ENCODE results near the gene CCHCR1. TPM values are rescaled to one million over a fixed set of nuclear protein-coding genes. Genes with fewer than 3 reads are reported as not detected.
A peak's percentile ranks its signal among the peaks of the same experiment; 100 is the strongest.
"Not testable (repeated sequence)": the region's sequence is repeated elsewhere in the genome, so short reads cannot be mapped to it uniquely, and the experiment has no call there.

The CCHCR1 gene
- 130 and 142 TPM in 2 replicates for total RNA-seq (2014; rRNA removed; shearing (Covaris generic); ENCODE audit: low replicate concordance)

- in situ Hi-C loops (cut with HindIII; ENCODE audit: low pct_unique_long_range_greater_than_20kb, low sequenced_read_pairs), result no loop called here
- DNase-seq (ENCODE audit: low read depth), result no peak
Measured at GRCh38 chr6:31157513-31158139, at the start of gene CCHCR1. CCHCR1 (minus strand) TSS chr6:31157802; CDS start chr6:31157600, 202 bp downstream.

- in situ Hi-C loops (cut with HindIII; ENCODE audit: low pct_unique_long_range_greater_than_20kb, low sequenced_read_pairs), result no loop called here
- DNase-seq (ENCODE audit: low read depth), result no peak
Measured at GRCh38 chr6:31205638-31206037, 48.0 kb upstream of the CCHCR1 start.

GRCh38 chr6:31204751-31205145 is 47.1 kb upstream of the CCHCR1 start:
- in situ Hi-C loops (cut with HindIII; ENCODE audit: low pct_unique_long_range_greater_than_20kb, low sequenced_read_pairs), result no loop called here
- no peak for DNase-seq (ENCODE audit: low read depth)

- in situ Hi-C loops (cut with HindIII; ENCODE audit: low pct_unique_long_range_greater_than_20kb, low sequenced_read_pairs), result no loop called here
- peak; percentile 96 for DNase-seq (ENCODE audit: low read depth)
Measured at GRCh38 chr6:31203345-31203979, 45.9 kb upstream of the CCHCR1 start.

GRCh38 chr6:31202259-31203166 is 44.9 kb upstream of the CCHCR1 start:
- no peak for DNase-seq (ENCODE audit: low read depth)
- in situ Hi-C loops (cut with HindIII; ENCODE audit: low pct_unique_long_range_greater_than_20kb, low sequenced_read_pairs), result no loop called here

GRCh38 chr6:31199105-31199452 is 41.5 kb upstream of the CCHCR1 start:
- DNase-seq (ENCODE audit: low read depth); in situ Hi-C loops (cut with HindIII; ENCODE audit: low pct_unique_long_range_greater_than_20kb, low sequenced_read_pairs): not testable (repeated sequence)

GRCh38 chr6:31197559-31198305 is 40.1 kb upstream of the CCHCR1 start:
- in situ Hi-C loops (cut with HindIII; ENCODE audit: low pct_unique_long_range_greater_than_20kb, low sequenced_read_pairs), result no loop called here

GRCh38 chr6:31196251-31197022 is 38.8 kb upstream of the CCHCR1 start:
- DNase-seq (ENCODE audit: low read depth); in situ Hi-C loops (cut with HindIII; ENCODE audit: low pct_unique_long_range_greater_than_20kb, low sequenced_read_pairs): not testable (repeated sequence)

More at GRCh38 chr6:31197559-31198305, 40.1 kb upstream of the CCHCR1 start:
- peak; percentile 94 for DNase-seq (ENCODE audit: low read depth)

- in situ Hi-C loops (cut with HindIII; ENCODE audit: low pct_unique_long_range_greater_than_20kb, low sequenced_read_pairs); DNase-seq (ENCODE audit: low read depth): not testable (repeated sequence)
Measured at GRCh38 chr6:31195308-31195979, 37.8 kb upstream of the CCHCR1 start.

- in situ Hi-C loops (cut with HindIII; ENCODE audit: low pct_unique_long_range_greater_than_20kb, low sequenced_read_pairs), result no loop called here
- no peak for DNase-seq (ENCODE audit: low read depth)
Measured at GRCh38 chr6:31194061-31194834, 36.6 kb upstream of the CCHCR1 start.

GRCh38 chr6:31193206-31193605 is 35.6 kb upstream of the CCHCR1 start:
- no peak for DNase-seq (ENCODE audit: low read depth)

GRCh38 chr6:31192431-31193105 is 35.0 kb upstream of the CCHCR1 start:
- peak; percentile 77 for DNase-seq (ENCODE audit: low read depth)
- in situ Hi-C loops (cut with HindIII; ENCODE audit: low pct_unique_long_range_greater_than_20kb, low sequenced_read_pairs), result not testable (repeated sequence)

More at GRCh38 chr6:31193206-31193605, 35.6 kb upstream of the CCHCR1 start:
- in situ Hi-C loops (cut with HindIII; ENCODE audit: low pct_unique_long_range_greater_than_20kb, low sequenced_read_pairs), result no loop called here

- no peak for DNase-seq (ENCODE audit: low read depth)
- in situ Hi-C loops (cut with HindIII; ENCODE audit: low pct_unique_long_range_greater_than_20kb, low sequenced_read_pairs), result no loop called here
Measured at GRCh38 chr6:31190488-31190887, 32.9 kb upstream of the CCHCR1 start.

- DNase-seq (ENCODE audit: low read depth); in situ Hi-C loops (cut with HindIII; ENCODE audit: low pct_unique_long_range_greater_than_20kb, low sequenced_read_pairs): not testable (repeated sequence)
Measured at GRCh38 chr6:31189223-31189622, 31.6 kb upstream of the CCHCR1 start.

GRCh38 chr6:31187780-31188194 is 30.2 kb upstream of the CCHCR1 start:
- peak; percentile 98 for DNase-seq (ENCODE audit: low read depth)
- in situ Hi-C loops (cut with HindIII; ENCODE audit: low pct_unique_long_range_greater_than_20kb, low sequenced_read_pairs), result no loop called here

Data from Caki2 (cell line).